HG03457 (cell line): Measurements from ENCODE around the gene NDOR1.
"Not testable (repeated sequence)": the region's sequence is repeated elsewhere in the genome, so short reads cannot be mapped to it uniquely, and the experiment has no call there.

ENCODE experiments used
- ATAC-seq: cut with Tn5 transposase; IDR thresholded peaks from one replicate; pipeline ENCODE4 v1.9.1; 2021; ENCODE audit warnings: moderate number of reproducible peaks; ENCODE audit not compliant: unreplicated experiment

NDOR1 gene

GRCh38 chr9:137255448-137256114, 50.1 kb downstream of the NDOR1 start:
- ATAC-seq, result peak; percentile 4

- ATAC-seq, result no peak
Observed at GRCh38 chr9:137256362-137256761, 50.9 kb downstream of the NDOR1 start.

- no peak for ATAC-seq
Observed at GRCh38 chr9:137256856-137257255, 51.4 kb downstream of the NDOR1 start.

GRCh38 chr9:137262173-137262908, 56.8 kb downstream of the NDOR1 start:
- ATAC-seq, result not testable (repeated sequence)

GRCh38 chr9:137262909-137263285, 57.4 kb downstream of the NDOR1 start:
- no peak for ATAC-seq

GRCh38 chr9:137263506-137263905, 58.0 kb downstream of the NDOR1 start:
- no peak for ATAC-seq

- ATAC-seq, result no peak
Observed at GRCh38 chr9:137264067-137264466, 58.6 kb downstream of the NDOR1 start.

GRCh38 chr9:137265496-137266161, 60.1 kb downstream of the NDOR1 start:
- ATAC-seq, result no peak

- ATAC-seq, result no peak
Observed at GRCh38 chr9:137266162-137266527, 60.6 kb downstream of the NDOR1 start.
